NT2/D1 (cell line): ENCODE data around the gene CCNC.

Source experiments
- SUZ12 ChIP-seq: IDR thresholded peaks from 2 replicates; pipeline ENCODE4 v1.6.1; 2011; ENCODE audit not compliant: insufficient read length, insufficient read depth; ENCODE audit errors: extremely low read depth
- YY1 ChIP-seq: IDR thresholded peaks from 2 replicates; pipeline ENCODE4 v1.6.1; 2011; ENCODE audit not compliant: insufficient read length, insufficient read depth
- ZNF274 ChIP-seq: IDR thresholded peaks from 2 replicates; pipeline ENCODE4 v1.6.1; 2011; ENCODE audit warnings: mild to moderate bottlenecking, low read depth, low read length

DNA sequence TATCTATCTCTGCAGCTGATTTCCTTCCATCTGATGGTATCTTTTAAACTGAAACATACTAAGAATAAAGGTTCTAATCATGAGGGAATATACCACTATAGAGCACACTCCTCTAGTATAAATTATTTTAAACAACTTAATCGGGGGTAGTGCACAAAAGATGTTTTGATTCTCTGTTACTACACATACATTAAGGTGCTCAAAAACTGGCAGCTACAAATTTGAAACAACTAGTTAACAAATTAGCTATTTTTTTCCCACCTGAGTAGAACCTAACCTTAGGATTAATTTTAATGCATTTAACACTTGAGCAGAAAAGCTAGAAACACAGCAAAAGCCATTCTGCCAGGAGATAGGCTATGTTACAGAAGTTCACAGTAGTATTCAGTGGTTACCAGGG, 23.0 kb downstream of the CCNC start:
- TF ChIP-seq ZNF274 (no peak), YY1 (no peak), SUZ12 (no peak)
